Activated T-helper 9 cell treated with anti-CD3 and anti-CD28 coated beads, Interleukin-2, amount 50 U/mL, for 16 hours (primary cell): ENCODE results near the gene ENDOD1.
"Not testable (repeated sequence)": the region's sequence is repeated elsewhere in the genome, so short reads cannot be mapped to it uniquely, and the experiment has no call there.

Source experiments
- DNase-seq: peaks from one replicate; pipeline ENCODE4 v3.0.0-alpha.2; 2020; ENCODE audit warnings: low read depth

The ENDOD1 gene

GRCh38 chr11:95089620-95090542, at the start of gene ENDOD1:
Gene ENDOD1 (plus strand): TSS chr11:95089846. CDS start chr11:95089928, 82 bp downstream.
- DNase-seq: peak; percentile 77

- no peak for DNase-seq
Measured at GRCh38 chr11:95042239-95042638, 47.4 kb upstream of the ENDOD1 start.

- no peak for DNase-seq
Measured at GRCh38 chr11:95042906-95043305, 46.7 kb upstream of the ENDOD1 start.

GRCh38 chr11:95044010-95044409, 45.6 kb upstream of the ENDOD1 start:
- DNase-seq: no peak

GRCh38 chr11:95045812-95046211, 43.8 kb upstream of the ENDOD1 start:
- DNase-seq: no peak

GRCh38 chr11:95049122-95049521, 40.5 kb upstream of the ENDOD1 start, which contains the start of gene KDM4F:
Gene KDM4F (plus strand): TSS chr11:95049422.
- not testable (repeated sequence) for DNase-seq

- DNase-seq: no peak
Measured at GRCh38 chr11:95050595-95051202, 38.9 kb upstream of the ENDOD1 start.

- DNase-seq: no peak
Measured at GRCh38 chr11:95054356-95054755, 35.3 kb upstream of the ENDOD1 start.

GRCh38 chr11:95055283-95055897, 34.3 kb upstream of the ENDOD1 start:
- DNase-seq: no peak

GRCh38 chr11:95057959-95058358, 31.7 kb upstream of the ENDOD1 start:
- no peak for DNase-seq

- no peak for DNase-seq
Measured at GRCh38 chr11:95058621-95059020, 31.0 kb upstream of the ENDOD1 start.

GRCh38 chr11:95059046-95059445, 30.6 kb upstream of the ENDOD1 start:
- no peak for DNase-seq

- DNase-seq: no peak
Measured at GRCh38 chr11:95065336-95065735, 24.3 kb upstream of the ENDOD1 start.

- DNase-seq: no peak
Measured at GRCh38 chr11:95066716-95067038, 23.0 kb upstream of the ENDOD1 start, which contains the start of gene SRSF8. Gene SRSF8 (plus strand): TSS chr11:95066919. CDS start chr11:95067227, 308 bp downstream.

- DNase-seq: peak; percentile 69
Measured at GRCh38 chr11:95067039-95067840, 22.4 kb upstream of the ENDOD1 start.

GRCh38 chr11:95067841-95068219, 21.8 kb upstream of the ENDOD1 start:
- DNase-seq: peak; percentile 28

- DNase-seq: peak; percentile 41
Measured at GRCh38 chr11:95068549-95068948, 21.1 kb upstream of the ENDOD1 start.

- DNase-seq: no peak
Measured at GRCh38 chr11:95070471-95070870, 19.2 kb upstream of the ENDOD1 start.

GRCh38 chr11:95072948-95073347, 16.7 kb upstream of the ENDOD1 start:
- DNase-seq: no peak

GRCh38 chr11:95074792-95075563, 14.7 kb upstream of the ENDOD1 start:
- no peak for DNase-seq

- no peak for DNase-seq
Measured at GRCh38 chr11:95076416-95076815, 13.2 kb upstream of the ENDOD1 start.
